CD4-positive, alpha-beta T cell (primary cell): ENCODE results near the gene PLIN3. TPM values are rescaled to one million over a fixed set of nuclear protein-coding genes. Genes with fewer than 3 reads are reported as not detected.
A peak's percentile ranks its signal among the peaks of the same experiment; 100 is the strongest.

Source experiments
- ATAC-seq: fragments of 200-7000 bp; cut with Tn5 transposase; one replicate; pipeline ENCODE4 v1.10.0; 2022; ENCODE audit warnings: mild to moderate bottlenecking; ENCODE audit not compliant: poor library complexity
- CTCF ChIA-PET: fragments of 350-600 bp; sonication (Branson Sonifier 250); formaldehyde crosslinking; loops from one replicate; lab custom pipeline; 2021; ENCODE audit warnings: antibody characterized with exemption, inconsistent platforms; lab: Charles Lee
- POLR2A ChIA-PET: fragments of 350-600 bp; sonication (Branson Sonifier 250); formaldehyde crosslinking; loops from one replicate; lab custom pipeline; 2021; ENCODE audit warnings: antibody characterized with exemption, inconsistent platforms; lab: Charles Lee
- DNase-seq, 14 experiments: peaks; one replicate each; pipeline ENCODE4 v3.0.0-alpha.2; 2013 to 2020; ENCODE audit warnings: mixed read lengths in 2 of 14
- H3K27ac ChIP-seq, 2 donors: one replicate each; pipeline versions ENCODE4 v1.5.1 to v1.7.0; 2013; ENCODE audit warnings: low read length in 2 of 2, low read depth in 1 of 2, mild to moderate bottlenecking in 1 of 2
- H3K27me3 ChIP-seq, 2 experiments: 1 replicate in 1 of 2; 2 replicates in 1 of 2; pipeline versions ENCODE4 v1.6.1 to v1.7.0; 2013; ENCODE audit warnings: low read length in 2 of 2, control low read depth in 1 of 2, mild to moderate bottlenecking in 1 of 2, moderate library complexity in 1 of 2; ENCODE audit not compliant: insufficient read depth in 2 of 2, control insufficient read depth in 1 of 2
- H3K36me3 ChIP-seq: one replicate; pipeline ENCODE4 v1.6.1; 2013; ENCODE audit warnings: low read length, control low read depth; ENCODE audit not compliant: insufficient read depth
- H3K4me1 ChIP-seq: one replicate; pipeline ENCODE4 v1.6.1; 2013; ENCODE audit warnings: low read length, control low read depth; ENCODE audit not compliant: insufficient read depth
- H3K4me3 ChIP-seq: one replicate; pipeline ENCODE4 v1.5.1; 2013; ENCODE audit warnings: mild to moderate bottlenecking, low read length, moderate library complexity
- H3K9me3 ChIP-seq, 2 experiments: 1 replicate in 1 of 2; 2 replicates in 1 of 2; pipeline versions ENCODE4 v1.6.1 to v1.7.0; 2013; ENCODE audit warnings: low read length in 2 of 2, mild to moderate bottlenecking in 2 of 2, control low read depth in 1 of 2, moderate library complexity in 1 of 2; ENCODE audit not compliant: control insufficient read depth in 1 of 2, insufficient read depth in 1 of 2
- H3K27ac Mint-ChIP-seq: one replicate; pipeline ENCODE4 v1.8.0; 2020; ENCODE audit warnings: mixed read lengths
- H3K27me3 Mint-ChIP-seq: one replicate; pipeline ENCODE4 v1.8.0; 2021; ENCODE audit warnings: mixed read lengths
- H3K36me3 Mint-ChIP-seq: one replicate; pipeline ENCODE4 v1.8.0; 2021; ENCODE audit warnings: low read depth, mixed read lengths
- H3K4me1 Mint-ChIP-seq: one replicate; pipeline ENCODE4 v1.8.0; 2021; ENCODE audit warnings: low read depth, mixed read lengths
- H3K4me3 Mint-ChIP-seq: one replicate; pipeline ENCODE4 v1.8.0; 2020; ENCODE audit warnings: mild to moderate bottlenecking, mixed read lengths
- H3K9me3 Mint-ChIP-seq: one replicate; pipeline ENCODE4 v1.8.0; 2020; ENCODE audit warnings: mixed read lengths
- intact Hi-C, 2 experiments: fragments of 100-400 bp; cut with DNase I in 1 of 2; cut with micrococcal nuclease in 1 of 2; formaldehyde crosslinking; loops; one replicate each; pipeline versions ENCODE4 v1.15.1 to v1.9.0; 2023 to 2025; cut with DNase I, micrococcal nuclease
- total RNA-seq, 174 experiments: library from RNA in 2 of 174; stranded (reverse) in 2 of 174; gene quantifications; one replicate each; pipeline ENCODE4 v1.2.3 and lab custom pipeline; 2021 to 2026
- TF ChIP-seq, protein P1 (sequence below): fragments of 200-600 bp; IDR thresholded peaks from one replicate; pipeline ENCODE4 v1.8.0; 2022; ENCODE audit warnings: antibody characterized with exemption, mild to moderate bottlenecking

Gene PLIN3
- total RNA-seq, 2 experiments from 2014 or later = 18.2 to 19.1 TPM

DNA sequence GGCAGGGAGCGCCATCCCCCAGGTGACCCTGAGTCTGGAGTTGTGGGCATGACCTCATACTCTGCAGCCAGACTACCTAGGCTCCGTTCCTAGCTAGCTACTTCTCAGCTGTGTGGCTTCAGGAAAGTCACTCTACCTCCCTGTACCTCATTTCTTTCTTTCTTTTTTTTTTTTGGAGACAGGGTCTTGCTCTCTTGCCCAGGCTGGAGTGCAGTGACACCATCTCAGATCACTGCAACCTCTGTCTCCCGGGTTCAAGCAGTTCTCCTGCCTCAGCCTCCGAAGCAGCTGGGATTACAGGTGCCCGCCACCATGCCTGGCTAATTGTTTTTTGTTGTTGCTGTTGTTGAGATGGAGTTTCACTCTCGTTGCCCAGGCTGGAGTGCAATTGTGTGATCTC is 15.0 kb downstream of the PLIN3 start:
- intact Hi-C loops = loop anchor here in 1 of 2 experiments (1.0 kb wide), 1 partner anchor 43 kb away; no protein-coding TSS in a partner anchor
- Mint-ChIP-seq H3K4me3 (no peak overlapping the region), H3K4me1 (no peaks in the 10 kb centered on the region), H3K36me3 (peaks cover 35% of the 10 kb centered on the region), H3K27me3 (no peaks in the 10 kb centered on the region), H3K9me3 (no peaks in the 10 kb centered on the region), H3K27ac (no peak overlapping the region)
- ATAC-seq = no peak
- Histone ChIP-seq H3K27ac (no peak overlapping the region), H3K9me3 (no peaks in the 10 kb centered on the region), H3K4me1 (peaks cover 5% of the 10 kb centered on the region), H3K36me3 (peaks cover 14% of the 10 kb centered on the region), H3K4me3 (no peak overlapping the region), H3K27me3 (no peaks in the 10 kb centered on the region)
- TF ChIP-seq, protein P1, sequence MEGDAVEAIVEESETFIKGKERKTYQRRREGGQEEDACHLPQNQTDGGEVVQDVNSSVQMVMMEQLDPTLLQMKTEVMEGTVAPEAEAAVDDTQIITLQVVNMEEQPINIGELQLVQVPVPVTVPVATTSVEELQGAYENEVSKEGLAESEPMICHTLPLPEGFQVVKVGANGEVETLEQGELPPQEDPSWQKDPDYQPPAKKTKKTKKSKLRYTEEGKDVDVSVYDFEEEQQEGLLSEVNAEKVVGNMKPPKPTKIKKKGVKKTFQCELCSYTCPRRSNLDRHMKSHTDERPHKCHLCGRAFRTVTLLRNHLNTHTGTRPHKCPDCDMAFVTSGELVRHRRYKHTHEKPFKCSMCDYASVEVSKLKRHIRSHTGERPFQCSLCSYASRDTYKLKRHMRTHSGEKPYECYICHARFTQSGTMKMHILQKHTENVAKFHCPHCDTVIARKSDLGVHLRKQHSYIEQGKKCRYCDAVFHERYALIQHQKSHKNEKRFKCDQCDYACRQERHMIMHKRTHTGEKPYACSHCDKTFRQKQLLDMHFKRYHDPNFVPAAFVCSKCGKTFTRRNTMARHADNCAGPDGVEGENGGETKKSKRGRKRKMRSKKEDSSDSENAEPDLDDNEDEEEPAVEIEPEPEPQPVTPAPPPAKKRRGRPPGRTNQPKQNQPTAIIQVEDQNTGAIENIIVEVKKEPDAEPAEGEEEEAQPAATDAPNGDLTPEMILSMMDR = no peak
- ChIA-PET POLR2A (interaction anchor here (0.9 to 2.0 kb wide), 2 partner anchors 43 to 59 kb away, joined by 4 to 12 read pairs; no protein-coding TSS in a partner anchor), CTCF (interaction anchor here (1.1 to 5.4 kb wide), 2 partner anchors 12 to 43 kb away, joined by 4 to 76 read pairs; no protein-coding TSS in a partner anchor)
- DNase-seq = no peak

DNA sequence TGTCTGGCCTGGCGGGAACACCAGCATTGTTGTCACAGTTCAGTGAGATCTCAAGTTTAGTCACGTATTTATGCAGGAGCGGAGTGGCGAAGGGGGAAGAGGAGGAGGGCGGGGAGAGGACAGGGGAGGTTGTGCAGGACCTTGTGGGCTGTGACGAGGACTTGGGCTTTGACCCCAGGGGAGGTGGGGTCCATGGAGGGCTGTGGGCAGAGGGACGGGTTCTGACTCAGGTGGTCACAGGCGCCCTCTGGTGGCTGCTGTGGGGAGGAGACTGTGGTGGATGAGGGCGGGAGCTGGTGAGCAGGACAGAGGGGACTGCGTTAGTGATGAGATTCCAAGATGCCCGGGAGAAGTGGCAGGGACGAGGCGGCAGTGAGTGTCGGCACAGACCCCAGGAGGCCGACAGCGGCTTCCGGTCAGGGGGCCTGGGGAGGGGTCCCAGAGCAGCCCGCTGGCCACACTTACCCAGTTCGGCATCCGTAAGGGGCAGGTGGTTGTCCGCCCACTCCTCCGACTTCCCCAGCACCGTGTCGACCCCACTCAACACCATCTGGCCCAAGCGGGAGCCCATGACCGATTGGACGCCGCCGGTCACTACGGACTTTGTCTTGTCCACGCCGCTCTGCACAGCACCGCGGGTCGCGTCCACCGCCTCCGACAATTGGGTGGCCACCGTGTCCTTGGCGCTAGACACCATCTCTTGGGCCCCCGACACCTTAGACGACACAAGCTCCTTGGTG is 15.7 kb downstream of the PLIN3 start:
- no peaks in the 10 kb centered on the region for H3K27me3 ChIP-seq
- Mint-ChIP-seq H3K4me1 (no peaks in the 10 kb centered on the region), H3K36me3 (peaks cover 35% of the 10 kb centered on the region), H3K27ac (no peak overlapping the region), H3K9me3 (no peaks in the 10 kb centered on the region), H3K4me3 (no peak overlapping the region), H3K27me3 (no peaks in the 10 kb centered on the region)
- ATAC-seq = peak; percentile 84
- POLR2A ChIA-PET = interaction anchor here (0.9 to 2.0 kb wide), 2 partner anchors 42 to 60 kb away, joined by 4 to 12 read pairs; no protein-coding TSS in a partner anchor
- intact Hi-C loops = loop anchor here (1.0 kb wide), 2 partner anchors 42 to 180 kb away; no protein-coding TSS in a partner anchor
- TF ChIP-seq, protein P1 = peak; percentile 73
- CTCF ChIA-PET = interaction anchor here (0.6 to 5.4 kb wide), 16 partner anchors 13 to 127 kb away, joined by 3 to 76 read pairs (median 4); no protein-coding TSS in a partner anchor
- no peak overlapping the region for H3K27ac ChIP-seq
- no peaks in the 10 kb centered on the region for H3K9me3 ChIP-seq
- DNase-seq = peak; percentile 63 to 85 (median 70)
- H3K4me3 ChIP-seq = no peak overlapping the region
- H3K4me1 ChIP-seq = peaks cover 5% of the 10 kb centered on the region
- H3K36me3 ChIP-seq = peaks cover 14% of the 10 kb centered on the region

DNA sequence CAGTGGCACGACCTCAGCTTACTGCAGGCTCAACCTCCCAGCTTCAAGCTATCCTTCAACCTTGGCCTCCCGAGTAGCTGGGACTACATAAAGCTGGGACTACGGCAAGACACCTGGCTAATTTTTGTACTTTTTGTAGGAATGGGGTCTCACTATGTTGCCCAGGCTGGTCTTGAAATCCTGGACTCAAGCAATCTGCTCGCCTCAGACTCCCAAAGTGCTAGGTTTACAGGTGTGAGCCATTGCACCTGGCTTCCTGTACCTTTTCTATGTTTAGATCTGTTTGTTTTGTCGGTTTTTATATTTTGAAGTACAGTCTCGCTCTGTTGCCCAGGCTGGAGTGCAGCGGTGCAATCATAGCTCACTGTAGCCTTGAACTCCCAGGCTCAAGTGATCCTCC is 18.4 kb downstream of the PLIN3 start:
- ChIA-PET CTCF (interaction anchor here (5.4 kb wide), 1 partner anchor 39 kb away, joined by 76 read pairs; no protein-coding TSS in a partner anchor), POLR2A (no interaction called here)
- Mint-ChIP-seq H3K27ac (no peak overlapping the region), H3K36me3 (peaks cover 40% of the 10 kb centered on the region), H3K4me1 (no peaks in the 10 kb centered on the region), H3K4me3 (no peak overlapping the region), H3K27me3 (no peaks in the 10 kb centered on the region), H3K9me3 (no peaks in the 10 kb centered on the region)
- ATAC-seq = no peak
- Histone ChIP-seq H3K4me3 (no peak overlapping the region), H3K27ac (no peak overlapping the region), H3K27me3 (no peaks in the 10 kb centered on the region), H3K36me3 (peaks cover 20% of the 10 kb centered on the region), H3K9me3 (no peaks in the 10 kb centered on the region), H3K4me1 (peaks cover 5% of the 10 kb centered on the region)
- no peak for DNase-seq
- TF ChIP-seq, protein P1 = no peak
- intact Hi-C loops = no loop called here
